Measurements from ENCODE around the gene GPAT3. TPM values are rescaled to one million over a fixed set of nuclear protein-coding genes. Genes with fewer than 3 reads are reported as not detected.
"Not testable (repeated sequence)": the region's sequence is repeated elsewhere in the genome, so short reads cannot be mapped to it uniquely, and the experiment has no call there.

Gene GPAT3
- 10 to 100 TPM; 16.6 to 26.7 (median 18.3) TPM for polyA plus RNA-seq (ENCODE audit: insufficient read length in 4 of 4)

- DNase-seq (ENCODE audit: low read depth in 4 of 4, low spot score in 2 of 4), result peak in 2 of 4 donors; percentile 35 to 36
These were observed at the start of gene GPAT3 for GRCh38 chr4:83535520-83536361. GPAT3 (plus strand) TSS chr4:83536108; CDS start chr4:83536623, 515 bp downstream.

GRCh38 chr4:83486457-83487129, 49.3 kb upstream of the GPAT3 start:
- no peak for DNase-seq (ENCODE audit: low read depth in 4 of 4, low spot score in 2 of 4)

- no peak for DNase-seq (ENCODE audit: low read depth in 4 of 4, low spot score in 2 of 4)
These were observed 46.1 kb upstream of the GPAT3 start for GRCh38 chr4:83489711-83490326.

- peak in 1 of 4 donors; percentile 4 for DNase-seq (ENCODE audit: low read depth in 4 of 4, low spot score in 2 of 4)
These were observed 44.9 kb upstream of the GPAT3 start for GRCh38 chr4:83490876-83491450.

- DNase-seq (ENCODE audit: low read depth in 4 of 4, low spot score in 2 of 4), result not testable (repeated sequence)
These were observed 39.6 kb upstream of the GPAT3 start for GRCh38 chr4:83496085-83496917.

GRCh38 chr4:83498187-83498586, 37.7 kb upstream of the GPAT3 start:
- DNase-seq (ENCODE audit: low read depth in 4 of 4, low spot score in 2 of 4), result no peak

- not testable (repeated sequence) for DNase-seq (ENCODE audit: low read depth in 4 of 4, low spot score in 2 of 4)
These were observed 34.2 kb upstream of the GPAT3 start for GRCh38 chr4:83501671-83502070.

GRCh38 chr4:83503974-83504373, 31.9 kb upstream of the GPAT3 start:
- no peak for DNase-seq (ENCODE audit: low read depth in 4 of 4, low spot score in 2 of 4)

- DNase-seq (ENCODE audit: low read depth in 4 of 4, low spot score in 2 of 4), result no peak
These were observed 31.4 kb upstream of the GPAT3 start for GRCh38 chr4:83504503-83504902.

- no peak for DNase-seq (ENCODE audit: low read depth in 4 of 4, low spot score in 2 of 4)
These were observed 30.9 kb upstream of the GPAT3 start for GRCh38 chr4:83504996-83505395.

- not testable (repeated sequence) for DNase-seq (ENCODE audit: low read depth in 4 of 4, low spot score in 2 of 4)
These were observed 26.7 kb upstream of the GPAT3 start for GRCh38 chr4:83509156-83509585.

GRCh38 chr4:83510442-83510841, 25.5 kb upstream of the GPAT3 start:
- DNase-seq (ENCODE audit: low read depth in 4 of 4, low spot score in 2 of 4), result no peak

- DNase-seq (ENCODE audit: low read depth in 4 of 4, low spot score in 2 of 4), result no peak
These were observed 19.7 kb upstream of the GPAT3 start for GRCh38 chr4:83516042-83516772.

- no peak for DNase-seq (ENCODE audit: low read depth in 4 of 4, low spot score in 2 of 4)
These were observed 13.7 kb upstream of the GPAT3 start for GRCh38 chr4:83522239-83522638.

GRCh38 chr4:83527671-83528070, 8.2 kb upstream of the GPAT3 start:
- DNase-seq (ENCODE audit: low read depth in 4 of 4, low spot score in 2 of 4), result no peak

GRCh38 chr4:83536362-83537272, 709 bp downstream of the GPAT3 start:
- DNase-seq (ENCODE audit: low read depth in 4 of 4, low spot score in 2 of 4), result no peak

- DNase-seq (ENCODE audit: low read depth in 4 of 4, low spot score in 2 of 4), result no peak
These were observed 6.3 kb downstream of the GPAT3 start for GRCh38 chr4:83542225-83542624.

GRCh38 chr4:83546786-83547185, 10.9 kb downstream of the GPAT3 start:
- no peak for DNase-seq (ENCODE audit: low read depth in 4 of 4, low spot score in 2 of 4)

Measured in left renal cortex interstitium (tissue), 4 donors.